ENCODE results near the gene MOK. TPM values are rescaled to one million over a fixed set of nuclear protein-coding genes. Genes with fewer than 3 reads are reported as not detected.

MOK gene
- total RNA-seq, 1 experiment from 2014 or later: 2.0 TPM

DNA sequence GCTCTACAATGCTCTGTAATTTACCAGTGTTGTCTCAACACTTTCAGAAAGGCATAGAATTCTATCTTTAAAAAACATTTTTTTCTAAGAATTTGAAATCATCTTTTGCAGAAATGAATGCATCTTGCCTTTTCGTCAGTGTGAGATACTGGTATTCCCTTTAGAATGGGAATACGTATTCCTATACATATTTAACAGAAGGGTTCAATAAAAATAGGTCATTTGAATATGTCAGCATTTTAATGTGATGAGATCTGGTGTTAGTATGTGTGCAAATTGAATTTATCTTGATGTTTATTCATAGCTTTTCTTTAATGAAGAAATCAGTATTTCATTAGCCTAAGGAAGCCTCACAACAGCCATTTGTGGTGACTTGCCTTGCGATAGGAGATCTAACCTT lies 121.1 kb downstream of the MOK start (continued):
- TF ChIP-seq MAX (CRISPR knock-in tag; IDR thresholded peaks at IDR 0.05): no peak

GRCh38 chr14:102182936-102183619 lies 121.9 kb downstream of the MOK start:
- ChIA-PET CTCF (interaction anchor here (0.5 to 2.1 kb wide), 4 partner anchors 30 to 131 kb away, joined by 3 to 5 read pairs (median 4); no protein-coding TSS in a partner anchor), POLR2A (interaction anchor here (0.8 kb wide), 1 partner anchor 152 kb away, joined by 3 read pairs; no protein-coding TSS in a partner anchor)
- DNase-seq (ENCODE audit: low spot score) (no peak), ATAC-seq (no peak)
- TF ChIP-seq ERG (CRISPR knock-in tag; IDR thresholded peaks at IDR 0.05): no peak
- no peak for TF ChIP-seq ZNF671 (CRISPR knock-in tag; IDR thresholded peaks at IDR 0.05)
- TF ChIP-seq, protein P1, sequence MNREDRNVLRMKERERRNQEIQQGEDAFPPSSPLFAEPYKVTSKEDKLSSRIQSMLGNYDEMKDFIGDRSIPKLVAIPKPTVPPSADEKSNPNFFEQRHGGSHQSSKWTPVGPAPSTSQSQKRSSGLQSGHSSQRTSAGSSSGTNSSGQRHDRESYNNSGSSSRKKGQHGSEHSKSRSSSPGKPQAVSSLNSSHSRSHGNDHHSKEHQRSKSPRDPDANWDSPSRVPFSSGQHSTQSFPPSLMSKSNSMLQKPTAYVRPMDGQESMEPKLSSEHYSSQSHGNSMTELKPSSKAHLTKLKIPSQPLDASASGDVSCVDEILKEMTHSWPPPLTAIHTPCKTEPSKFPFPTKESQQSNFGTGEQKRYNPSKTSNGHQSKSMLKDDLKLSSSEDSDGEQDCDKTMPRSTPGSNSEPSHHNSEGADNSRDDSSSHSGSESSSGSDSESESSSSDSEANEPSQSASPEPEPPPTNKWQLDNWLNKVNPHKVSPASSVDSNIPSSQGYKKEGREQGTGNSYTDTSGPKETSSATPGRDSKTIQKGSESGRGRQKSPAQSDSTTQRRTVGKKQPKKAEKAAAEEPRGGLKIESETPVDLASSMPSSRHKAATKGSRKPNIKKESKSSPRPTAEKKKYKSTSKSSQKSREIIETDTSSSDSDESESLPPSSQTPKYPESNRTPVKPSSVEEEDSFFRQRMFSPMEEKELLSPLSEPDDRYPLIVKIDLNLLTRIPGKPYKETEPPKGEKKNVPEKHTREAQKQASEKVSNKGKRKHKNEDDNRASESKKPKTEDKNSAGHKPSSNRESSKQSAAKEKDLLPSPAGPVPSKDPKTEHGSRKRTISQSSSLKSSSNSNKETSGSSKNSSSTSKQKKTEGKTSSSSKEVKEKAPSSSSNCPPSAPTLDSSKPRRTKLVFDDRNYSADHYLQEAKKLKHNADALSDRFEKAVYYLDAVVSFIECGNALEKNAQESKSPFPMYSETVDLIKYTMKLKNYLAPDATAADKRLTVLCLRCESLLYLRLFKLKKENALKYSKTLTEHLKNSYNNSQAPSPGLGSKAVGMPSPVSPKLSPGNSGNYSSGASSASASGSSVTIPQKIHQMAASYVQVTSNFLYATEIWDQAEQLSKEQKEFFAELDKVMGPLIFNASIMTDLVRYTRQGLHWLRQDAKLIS (CRISPR knock-in tag; IDR thresholded peaks at IDR 0.05; ENCODE audit: borderline replicate concordance): no peak
- TF ChIP-seq ZMAT4 (CRISPR knock-in tag; IDR thresholded peaks at IDR 0.05): no peak
- no peak for TF ChIP-seq ZNF396 (CRISPR knock-in tag; IDR thresholded peaks at IDR 0.05; ENCODE audit: borderline replicate concordance)
- no peak for TF ChIP-seq FOXP1 (CRISPR knock-in tag; IDR thresholded peaks at IDR 0.05; ENCODE audit: borderline replicate concordance)
- no peak for TF ChIP-seq CREM (CRISPR knock-in tag; IDR thresholded peaks at IDR 0.05)
- no peak for TF ChIP-seq ZNF416 (CRISPR knock-in tag; IDR thresholded peaks at IDR 0.05)
- TF ChIP-seq, protein P2, sequence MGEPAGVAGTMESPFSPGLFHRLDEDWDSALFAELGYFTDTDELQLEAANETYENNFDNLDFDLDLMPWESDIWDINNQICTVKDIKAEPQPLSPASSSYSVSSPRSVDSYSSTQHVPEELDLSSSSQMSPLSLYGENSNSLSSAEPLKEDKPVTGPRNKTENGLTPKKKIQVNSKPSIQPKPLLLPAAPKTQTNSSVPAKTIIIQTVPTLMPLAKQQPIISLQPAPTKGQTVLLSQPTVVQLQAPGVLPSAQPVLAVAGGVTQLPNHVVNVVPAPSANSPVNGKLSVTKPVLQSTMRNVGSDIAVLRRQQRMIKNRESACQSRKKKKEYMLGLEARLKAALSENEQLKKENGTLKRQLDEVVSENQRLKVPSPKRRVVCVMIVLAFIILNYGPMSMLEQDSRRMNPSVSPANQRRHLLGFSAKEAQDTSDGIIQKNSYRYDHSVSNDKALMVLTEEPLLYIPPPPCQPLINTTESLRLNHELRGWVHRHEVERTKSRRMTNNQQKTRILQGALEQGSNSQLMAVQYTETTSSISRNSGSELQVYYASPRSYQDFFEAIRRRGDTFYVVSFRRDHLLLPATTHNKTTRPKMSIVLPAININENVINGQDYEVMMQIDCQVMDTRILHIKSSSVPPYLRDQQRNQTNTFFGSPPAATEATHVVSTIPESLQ (CRISPR knock-in tag; IDR thresholded peaks at IDR 0.05): no peak
- TF ChIP-seq, protein P3, sequence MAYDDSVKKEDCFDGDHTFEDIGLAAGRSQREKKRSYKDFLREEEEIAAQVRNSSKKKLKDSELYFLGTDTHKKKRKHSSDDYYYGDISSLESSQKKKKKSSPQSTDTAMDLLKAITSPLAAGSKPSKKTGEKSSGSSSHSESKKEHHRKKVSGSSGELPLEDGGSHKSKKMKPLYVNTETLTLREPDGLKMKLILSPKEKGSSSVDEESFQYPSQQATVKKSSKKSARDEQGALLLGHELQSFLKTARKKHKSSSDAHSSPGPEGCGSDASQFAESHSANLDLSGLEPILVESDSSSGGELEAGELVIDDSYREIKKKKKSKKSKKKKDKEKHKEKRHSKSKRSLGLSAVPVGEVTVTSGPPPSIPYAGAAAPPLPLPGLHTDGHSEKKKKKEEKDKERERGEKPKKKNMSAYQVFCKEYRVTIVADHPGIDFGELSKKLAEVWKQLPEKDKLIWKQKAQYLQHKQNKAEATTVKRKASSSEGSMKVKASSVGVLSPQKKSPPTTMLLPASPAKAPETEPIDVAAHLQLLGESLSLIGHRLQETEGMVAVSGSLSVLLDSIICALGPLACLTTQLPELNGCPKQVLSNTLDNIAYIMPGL (CRISPR knock-in tag; IDR thresholded peaks at IDR 0.05): no peak
- TF ChIP-seq GABPB1 (CRISPR knock-in tag; IDR thresholded peaks at IDR 0.05): no peak
- no peak for TF ChIP-seq NR3C1 (CRISPR knock-in tag; conservative IDR thresholded peaks at IDR 0.05; ENCODE audit: low read depth)
- no peaks in the 10 kb centered on the region for H3K36me3 Mint-ChIP-seq
- H3K27ac Mint-ChIP-seq: peak overlapping the region; percentile 54; the same call in 1 of the 2 replicates
- H3K27me3 Mint-ChIP-seq (ENCODE audit: low read depth): no peaks in the 10 kb centered on the region
- no peaks in the 10 kb centered on the region for H3K9me3 Mint-ChIP-seq
- peaks cover 36% of the 10 kb centered on the region for H3K4me1 Mint-ChIP-seq
- no peak overlapping the region for H3K4me3 Mint-ChIP-seq

Measured in WTC11 (cell line).